T-helper 17 cell (primary cell): ENCODE data around the gene HOXA1. TPM values are rescaled to one million over a fixed set of nuclear protein-coding genes. Genes with fewer than 3 reads are reported as not detected.
"Not testable (repeated sequence)": the region's sequence is repeated elsewhere in the genome, so short reads cannot be mapped to it uniquely, and the experiment has no call there.

ENCODE experiments used
- ATAC-seq: fragments of 150-1000 bp; cut with Tn5 transposase; 2 replicates; pipeline ENCODE4 v1.10.0; 2021; ENCODE audit warnings: mild to moderate bottlenecking, moderate library complexity
- DNase-seq, 3 donors: peaks; one replicate each; pipeline versions ENCODE4 v3.0.0 to v3.0.0-alpha.2; 2020 to 2021
- H3K9me3 ChIP-seq: one replicate; pipeline ENCODE4 v1.7.0; 2013; ENCODE audit warnings: low read length, mild to moderate bottlenecking; ENCODE audit not compliant: control insufficient read depth, poor library complexity, severe bottlenecking
- H3K27ac Mint-ChIP-seq: one replicate; pipeline ENCODE4 v1.8.0; 2022; ENCODE audit warnings: mild to moderate bottlenecking, moderate library complexity, mixed read lengths
- H3K27me3 Mint-ChIP-seq: one replicate; pipeline ENCODE4 v1.8.0; 2022; ENCODE audit warnings: mixed read lengths
- H3K36me3 Mint-ChIP-seq: one replicate; pipeline ENCODE4 v1.8.0; 2022; ENCODE audit warnings: low read depth, mixed read lengths
- H3K4me1 Mint-ChIP-seq: one replicate; pipeline ENCODE4 v1.8.0; 2022; ENCODE audit warnings: mild to moderate bottlenecking, mixed read lengths
- H3K4me3 Mint-ChIP-seq: one replicate; pipeline ENCODE4 v1.8.0; 2022; ENCODE audit warnings: mild to moderate bottlenecking, moderate library complexity, mixed read lengths
- total RNA-seq, 4 donors: library from RNA in 2 of 4; stranded (reverse) in 2 of 4; gene quantifications; one replicate each; pipeline ENCODE4 v1.2.3 and lab custom pipeline; 2022 to 2026

Gene HOXA1
- total RNA-seq, 2 donors from 2014 or later: 0.60 to 0.72 TPM

GRCh38 chr7:27065709-27066108, 30.1 kb downstream of the HOXA1 start:
- ATAC-seq (no peak), DNase-seq (no peak)
- Mint-ChIP-seq H3K27ac (no peak overlapping the region), H3K4me1 (no peaks in the 10 kb centered on the region), H3K36me3 (no peaks in the 10 kb centered on the region), H3K4me3 (no peak overlapping the region), H3K27me3 (peaks cover 28% of the 10 kb centered on the region)
- no peaks in the 10 kb centered on the region for H3K9me3 ChIP-seq

GRCh38 chr7:27064661-27065060, 31.1 kb downstream of the HOXA1 start:
- DNase-seq (no peak), ATAC-seq (no peak)
- Mint-ChIP-seq H3K4me1 (no peaks in the 10 kb centered on the region), H3K27me3 (peaks cover 39% of the 10 kb centered on the region), H3K36me3 (no peaks in the 10 kb centered on the region), H3K27ac (no peak overlapping the region), H3K4me3 (no peak overlapping the region)
- no peaks in the 10 kb centered on the region for H3K9me3 ChIP-seq

DNA sequence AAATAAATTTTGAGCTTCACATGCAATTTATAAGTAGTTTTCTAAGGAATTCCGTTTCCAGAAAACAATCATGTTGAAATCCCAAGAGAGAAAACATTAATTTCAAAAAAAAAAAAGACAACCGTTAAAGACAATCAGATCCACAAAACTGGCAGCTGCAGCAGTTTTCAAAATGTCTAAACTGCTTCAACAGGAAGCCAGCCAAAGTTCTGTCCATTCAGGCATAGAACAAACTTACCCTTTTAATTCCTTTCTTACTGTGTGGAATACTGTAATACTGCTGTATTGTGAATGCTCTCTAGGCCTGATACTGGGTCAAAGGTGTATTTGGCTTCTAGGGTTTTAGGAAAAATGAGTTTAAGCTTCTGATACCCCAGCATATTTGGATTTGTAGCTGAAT, 31.6 kb downstream of the HOXA1 start:
- Mint-ChIP-seq H3K27ac (no peak overlapping the region), H3K4me3 (no peak overlapping the region), H3K36me3 (no peaks in the 10 kb centered on the region), H3K4me1 (no peaks in the 10 kb centered on the region), H3K27me3 (peaks cover 44% of the 10 kb centered on the region)
- DNase-seq (no peak), ATAC-seq (no peak)
- no peaks in the 10 kb centered on the region for H3K9me3 ChIP-seq

- Mint-ChIP-seq H3K4me3 (no peak overlapping the region), H3K36me3 (no peaks in the 10 kb centered on the region), H3K4me1 (no peaks in the 10 kb centered on the region), H3K27me3 (peaks cover 39% of the 10 kb centered on the region), H3K27ac (no peak overlapping the region)
- no peak for DNase-seq
- ATAC-seq: no peak
- H3K9me3 ChIP-seq: no peaks in the 10 kb centered on the region
Observed at GRCh38 chr7:27062946-27063345, 32.9 kb downstream of the HOXA1 start.

DNA sequence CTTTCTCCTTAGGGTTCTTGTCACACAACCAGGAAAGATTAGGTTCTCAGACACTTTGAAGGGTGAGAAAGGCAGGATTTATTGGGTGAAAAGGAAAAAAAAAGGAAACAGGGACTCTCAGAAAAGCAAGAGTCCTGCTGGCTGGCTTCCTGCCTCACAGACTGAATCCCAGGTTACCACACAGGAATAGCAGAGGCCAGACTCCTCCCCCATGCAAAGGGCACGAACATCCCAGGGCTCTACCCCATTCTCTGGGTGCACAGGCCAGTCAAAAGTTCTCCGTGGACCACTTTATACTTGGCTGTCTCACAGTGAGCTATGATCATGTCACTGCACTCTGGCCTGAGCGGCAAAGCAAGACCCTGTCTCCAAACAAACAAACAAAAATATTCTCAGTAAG, 42.6 kb downstream of the HOXA1 start:
- Mint-ChIP-seq H3K4me3 (no peak overlapping the region), H3K27ac (no peak overlapping the region), H3K36me3 (peaks cover 2% of the 10 kb centered on the region), H3K4me1 (peaks cover 2% of the 10 kb centered on the region), H3K27me3 (peaks cover 11% of the 10 kb centered on the region)
- H3K9me3 ChIP-seq: no peaks in the 10 kb centered on the region
- ATAC-seq (no peak), DNase-seq (no peak)

DNA sequence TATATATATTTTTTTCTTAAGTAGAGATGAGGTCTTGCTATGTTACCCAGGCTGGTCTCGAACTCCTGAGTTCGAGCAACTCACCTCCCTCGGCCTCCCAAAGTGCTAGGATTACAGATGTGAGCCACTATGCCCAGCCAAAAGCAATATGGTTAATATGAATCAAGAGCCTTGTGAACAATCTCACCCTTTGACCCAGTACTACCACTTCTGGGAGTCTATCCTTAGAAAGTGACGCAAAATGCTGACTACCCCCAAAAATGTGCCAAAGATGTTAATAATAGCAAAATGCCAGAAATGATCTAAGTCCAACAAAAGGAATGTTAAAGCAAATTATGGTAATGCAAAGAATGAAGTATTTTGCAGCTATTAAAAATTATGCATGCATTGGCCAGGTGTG, 44.3 kb downstream of the HOXA1 start:
- H3K4me3 Mint-ChIP-seq: no peak overlapping the region
- no peak for DNase-seq
- ATAC-seq: no peak
- H3K27me3 Mint-ChIP-seq: no peaks in the 10 kb centered on the region
- H3K36me3 Mint-ChIP-seq: no peaks in the 10 kb centered on the region
- no peaks in the 10 kb centered on the region for H3K9me3 ChIP-seq
- H3K27ac Mint-ChIP-seq: no peak overlapping the region
- peaks cover 2% of the 10 kb centered on the region for H3K4me1 Mint-ChIP-seq

GRCh38 chr7:27048438-27048837, 47.4 kb downstream of the HOXA1 start:
- H3K4me1 Mint-ChIP-seq: peaks cover 2% of the 10 kb centered on the region
- ATAC-seq (no peak), DNase-seq (no peak)
- H3K9me3 ChIP-seq: no peaks in the 10 kb centered on the region
- H3K36me3 Mint-ChIP-seq: no peaks in the 10 kb centered on the region
- no peaks in the 10 kb centered on the region for H3K27me3 Mint-ChIP-seq
- H3K27ac Mint-ChIP-seq: no peak overlapping the region
- H3K4me3 Mint-ChIP-seq: no peak overlapping the region

DNA sequence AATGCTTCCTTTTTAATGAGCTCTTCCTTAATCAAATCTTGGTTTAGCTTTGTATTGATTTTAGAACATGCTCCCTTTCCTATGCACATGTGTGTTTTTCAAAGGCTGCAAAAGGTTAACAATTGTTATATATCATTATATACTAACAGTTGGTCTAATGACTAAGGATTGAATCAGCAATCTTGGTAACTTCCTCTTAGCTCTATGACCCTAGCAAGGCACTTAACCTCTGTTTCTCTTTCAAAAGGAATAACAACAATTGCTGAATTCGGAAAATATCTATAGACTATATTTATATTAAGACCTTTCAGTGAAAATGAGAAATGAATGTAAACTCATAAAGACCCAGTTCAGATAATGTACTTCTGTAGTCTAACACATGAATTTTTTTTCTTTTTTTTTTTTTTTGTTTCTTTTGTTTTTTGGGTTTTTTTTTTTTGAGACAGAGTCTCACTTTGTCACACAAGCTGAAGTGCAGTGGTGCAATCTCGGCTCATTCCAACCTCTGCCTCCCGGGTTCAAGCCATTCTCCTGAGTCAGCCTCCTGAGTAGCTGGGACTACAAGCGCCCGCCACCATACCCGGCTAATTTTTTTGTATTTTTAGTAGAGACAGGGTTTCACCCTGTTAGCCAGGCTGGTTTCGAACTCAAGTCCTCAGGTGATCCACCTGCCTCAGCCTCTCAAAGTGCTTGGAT, 48.8 kb downstream of the HOXA1 start:
- no peak for ATAC-seq
- no peaks in the 10 kb centered on the region for H3K9me3 ChIP-seq
- H3K27me3 Mint-ChIP-seq: peaks cover 12% of the 10 kb centered on the region
- no peaks in the 10 kb centered on the region for H3K36me3 Mint-ChIP-seq
- no peak overlapping the region for H3K27ac Mint-ChIP-seq
- H3K4me3 Mint-ChIP-seq: no peak overlapping the region
- no peak for DNase-seq
- no peaks in the 10 kb centered on the region for H3K4me1 Mint-ChIP-seq

DNA sequence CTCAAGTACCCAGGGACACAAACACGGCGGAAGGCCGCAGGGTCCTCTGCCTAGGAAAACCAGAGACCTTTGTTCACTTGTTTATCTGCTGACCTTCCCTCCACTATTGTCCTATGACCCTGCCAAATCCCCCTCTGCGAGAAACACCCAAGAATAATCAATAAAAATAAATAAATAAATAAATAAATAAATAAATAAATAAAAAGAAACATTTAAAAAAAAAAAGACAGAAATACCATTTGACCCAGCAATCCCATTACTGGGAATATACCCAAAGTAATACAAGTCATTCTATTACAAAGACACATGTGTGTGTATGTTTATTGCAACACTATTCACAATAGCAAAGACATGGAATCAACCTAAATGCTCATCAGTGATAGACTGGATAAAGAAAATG, 49.8 kb downstream of the HOXA1 start:
- not testable (repeated sequence) for H3K4me1 Mint-ChIP-seq, H3K27ac Mint-ChIP-seq, H3K4me3 Mint-ChIP-seq, DNase-seq, H3K9me3 ChIP-seq, H3K36me3 Mint-ChIP-seq, ATAC-seq
- peaks cover 12% of the 10 kb centered on the region for H3K27me3 Mint-ChIP-seq

DNA sequence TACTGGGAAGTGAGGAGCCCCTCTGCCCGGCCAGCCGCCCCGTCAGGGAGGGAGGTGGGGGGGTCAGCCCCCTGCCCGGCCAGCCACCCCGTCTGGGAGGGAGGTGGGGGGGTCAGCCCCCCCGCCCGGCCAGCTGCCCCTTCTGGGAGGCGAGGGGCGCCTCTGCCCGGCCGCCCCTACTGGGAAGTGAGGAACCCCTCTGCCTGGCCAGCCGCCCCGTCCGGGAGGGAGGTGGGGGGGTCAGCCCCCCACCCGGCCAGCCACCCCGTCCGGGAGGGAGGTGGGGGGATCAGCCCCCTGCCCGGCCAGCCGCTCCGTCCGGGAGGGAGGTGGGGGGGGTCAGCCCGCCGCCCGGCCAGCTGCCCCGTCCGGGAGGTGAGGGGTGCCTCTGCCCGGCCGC, 50.7 kb downstream of the HOXA1 start:
- H3K36me3 Mint-ChIP-seq, H3K9me3 ChIP-seq, H3K4me1 Mint-ChIP-seq, H3K4me3 Mint-ChIP-seq, H3K27ac Mint-ChIP-seq, ATAC-seq, DNase-seq: not testable (repeated sequence)
- H3K27me3 Mint-ChIP-seq: peaks cover 12% of the 10 kb centered on the region

Other genes with a start within 250 kb of the HOXA1 start
- gene SKAP2, start 231.4 kb downstream of the HOXA1 start, total RNA-seq: 10 to 100 TPM in 1 of 2 donors, 1 to 10 TPM in 1; 5.6 to 13.7 TPM
- gene HOXA2, start 6.7 kb upstream of the HOXA1 start, total RNA-seq: not detected
- under 1 TPM in 1 of 2 donors, not detected in 1; 0.26 TPM for gene HOXA4, start 34.8 kb upstream of the HOXA1 start, total RNA-seq
- gene HOXA5, start 47.7 kb upstream of the HOXA1 start, total RNA-seq: under 1 TPM in 1 of 2 donors, not detected in 1; 0.26 TPM
- not detected for gene HOXA6, start 51.8 kb upstream of the HOXA1 start, total RNA-seq
- gene HOXA3, start 56.6 kb upstream of the HOXA1 start, total RNA-seq: not detected
- not detected for gene HOXA7, start 60.7 kb upstream of the HOXA1 start, total RNA-seq
- gene HOXA9, start 69.5 kb upstream of the HOXA1 start, total RNA-seq: not detected
- gene HOXA10, start 78.3 kb upstream of the HOXA1 start, total RNA-seq: not detected
- not detected for gene HOXA11, start 89.2 kb upstream of the HOXA1 start, total RNA-seq
- not detected for gene HOXA13, start 104.1 kb upstream of the HOXA1 start, total RNA-seq
- under 1 TPM in 1 of 2 donors, not detected in 1; 0.21 TPM for gene EVX1, start 146.8 kb upstream of the HOXA1 start, total RNA-seq